HL-60 (cell line): Measurements from ENCODE around the gene BPIFB4.
A peak's percentile ranks its signal among the peaks of the same experiment; 100 is the strongest.
"Not testable (repeated sequence)": the region's sequence is repeated elsewhere in the genome, so short reads cannot be mapped to it uniquely, and the experiment has no call there.

Source experiments
- DNase-seq, 2 experiments: peaks; one replicate each; pipeline ENCODE4 v3.0.0-alpha.2; 2010 to 2020; ENCODE audit warnings: low read depth in 1 of 2, low spot score in 1 of 2
- H3K27ac ChIP-seq: fragments of 250-450 bp; sonication (Bioruptor Pico); replicated peaks from 2 replicates; pipeline ENCODE4 v1.5.1; 2020; ENCODE audit warnings: mild to moderate bottlenecking, moderate library complexity
- H3K27me3 ChIP-seq: fragments of 250-450 bp; sonication (Bioruptor Pico); 2 replicates; pipeline ENCODE4 v1.5.1; 2021; ENCODE audit warnings: mild to moderate bottlenecking, moderate library complexity; ENCODE audit not compliant: insufficient read depth, poor library complexity, severe bottlenecking
- H3K4me3 ChIP-seq: replicated peaks from 2 replicates; pipeline ENCODE4 v1.5.1; 2011; ENCODE audit warnings: mild to moderate bottlenecking, control low read depth, low read length; ENCODE audit not compliant: insufficient read depth
- CTCF ChIP-seq: IDR thresholded peaks from one replicate; pipeline ENCODE4 v1.5.1; 2011; ENCODE audit warnings: low read length, control low read depth, inconsistent platforms; ENCODE audit not compliant: insufficient read depth
- GABPA ChIP-seq: IDR thresholded peaks from 2 replicates; pipeline ENCODE4 v1.6.1; 2012; ENCODE audit warnings: low read depth
- POLR2AphosphoS5 ChIP-seq: IDR thresholded peaks from 2 replicates; pipeline ENCODE4 v1.6.1; 2012; ENCODE audit warnings: low read depth
- SPI1 ChIP-seq: IDR thresholded peaks from 2 replicates; pipeline ENCODE4 v1.6.1; 2012; ENCODE audit warnings: low read depth, mild to moderate bottlenecking, borderline replicate concordance
- TF ChIP-seq, protein P1 (sequence below): IDR thresholded peaks from 2 replicates; pipeline ENCODE4 v1.6.1; 2012; ENCODE audit warnings: low read depth; ENCODE audit not compliant: insufficient replicate concordance

The BPIFB4 gene

GRCh38 chr20:33093582-33093981 lies 14.1 kb downstream of the BPIFB4 start:
- no peak overlapping the region for H3K4me3 ChIP-seq
- no peak overlapping the region for H3K27ac ChIP-seq
- no peaks in the 10 kb centered on the region for H3K27me3 ChIP-seq
- TF ChIP-seq SPI1 (no peak), CTCF (no peak), POLR2AphosphoS5 (no peak), GABPA (no peak)
- TF ChIP-seq, protein P1, sequence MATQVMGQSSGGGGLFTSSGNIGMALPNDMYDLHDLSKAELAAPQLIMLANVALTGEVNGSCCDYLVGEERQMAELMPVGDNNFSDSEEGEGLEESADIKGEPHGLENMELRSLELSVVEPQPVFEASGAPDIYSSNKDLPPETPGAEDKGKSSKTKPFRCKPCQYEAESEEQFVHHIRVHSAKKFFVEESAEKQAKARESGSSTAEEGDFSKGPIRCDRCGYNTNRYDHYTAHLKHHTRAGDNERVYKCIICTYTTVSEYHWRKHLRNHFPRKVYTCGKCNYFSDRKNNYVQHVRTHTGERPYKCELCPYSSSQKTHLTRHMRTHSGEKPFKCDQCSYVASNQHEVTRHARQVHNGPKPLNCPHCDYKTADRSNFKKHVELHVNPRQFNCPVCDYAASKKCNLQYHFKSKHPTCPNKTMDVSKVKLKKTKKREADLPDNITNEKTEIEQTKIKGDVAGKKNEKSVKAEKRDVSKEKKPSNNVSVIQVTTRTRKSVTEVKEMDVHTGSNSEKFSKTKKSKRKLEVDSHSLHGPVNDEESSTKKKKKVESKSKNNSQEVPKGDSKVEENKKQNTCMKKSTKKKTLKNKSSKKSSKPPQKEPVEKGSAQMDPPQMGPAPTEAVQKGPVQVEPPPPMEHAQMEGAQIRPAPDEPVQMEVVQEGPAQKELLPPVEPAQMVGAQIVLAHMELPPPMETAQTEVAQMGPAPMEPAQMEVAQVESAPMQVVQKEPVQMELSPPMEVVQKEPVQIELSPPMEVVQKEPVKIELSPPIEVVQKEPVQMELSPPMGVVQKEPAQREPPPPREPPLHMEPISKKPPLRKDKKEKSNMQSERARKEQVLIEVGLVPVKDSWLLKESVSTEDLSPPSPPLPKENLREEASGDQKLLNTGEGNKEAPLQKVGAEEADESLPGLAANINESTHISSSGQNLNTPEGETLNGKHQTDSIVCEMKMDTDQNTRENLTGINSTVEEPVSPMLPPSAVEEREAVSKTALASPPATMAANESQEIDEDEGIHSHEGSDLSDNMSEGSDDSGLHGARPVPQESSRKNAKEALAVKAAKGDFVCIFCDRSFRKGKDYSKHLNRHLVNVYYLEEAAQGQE: no peak
- DNase-seq: no peak

GRCh38 chr20:33095249-33095648 lies 15.8 kb downstream of the BPIFB4 start:
- TF ChIP-seq CTCF (no peak), SPI1 (no peak), POLR2AphosphoS5 (no peak)
- DNase-seq: no peak
- Histone ChIP-seq H3K27me3 (no peaks in the 10 kb centered on the region), H3K4me3 (no peak overlapping the region), H3K27ac (no peak overlapping the region)

DNA sequence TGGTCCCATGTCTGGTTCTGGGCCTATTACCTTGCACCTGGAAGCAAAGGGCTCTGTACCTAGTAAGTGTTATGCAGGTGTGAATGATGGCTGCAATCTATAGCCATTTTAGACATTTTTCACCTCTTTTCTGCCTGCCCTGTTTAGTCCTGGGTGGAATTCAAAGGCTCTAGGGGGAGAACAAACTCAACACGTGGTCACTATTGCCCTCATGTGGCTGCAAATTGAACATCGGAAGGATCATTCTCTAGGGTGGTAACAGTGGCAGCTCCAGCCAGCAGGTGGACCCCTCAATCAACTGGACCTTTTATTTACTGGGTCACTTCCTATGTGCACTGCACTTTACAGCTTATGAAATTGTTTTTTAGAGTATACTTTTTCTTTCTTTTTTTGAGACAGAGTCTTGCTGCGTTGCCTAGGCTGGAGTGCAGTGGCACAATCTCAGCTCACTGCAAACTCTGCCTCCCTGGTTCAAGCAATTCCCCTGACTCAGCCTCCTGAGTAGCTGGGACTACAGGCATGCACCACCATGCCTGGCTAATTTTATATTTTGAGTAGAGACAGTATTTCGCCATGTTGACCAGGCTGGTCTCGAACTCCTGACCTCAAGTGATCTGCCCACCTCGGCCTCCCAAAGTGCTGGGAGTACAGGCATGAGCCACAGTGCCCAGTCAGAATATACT lies 16.6 kb downstream of the BPIFB4 start:
- not testable (repeated sequence) for H3K4me3 ChIP-seq, H3K27ac ChIP-seq, H3K27me3 ChIP-seq
- peak; percentile 60 for TF ChIP-seq CTCF
- DNase-seq: peak; percentile 24 to 57

GRCh38 chr20:33097001-33097400 lies 17.6 kb downstream of the BPIFB4 start:
- TF ChIP-seq, protein P1: no peak
- TF ChIP-seq CTCF (no peak), SPI1 (no peak), POLR2AphosphoS5 (no peak), GABPA (no peak)
- H3K27ac ChIP-seq: no peak overlapping the region
- no peak for DNase-seq

More at GRCh38 chr20:33097001-33097400, 17.6 kb downstream of the BPIFB4 start:
- Histone ChIP-seq H3K27me3 (no peaks in the 10 kb centered on the region), H3K4me3 (no peak overlapping the region)
